Activated gamma-delta T cell (primary cell): ENCODE data around the gene RBM43.
"Not testable (repeated sequence)": the region's sequence is repeated elsewhere in the genome, so short reads cannot be mapped to it uniquely, and the experiment has no call there.

Experiments
- DNase-seq: peaks from one replicate; lab custom pipeline; 2025; lab: John Stamatoyannopoulos, UW

Gene RBM43

DNA sequence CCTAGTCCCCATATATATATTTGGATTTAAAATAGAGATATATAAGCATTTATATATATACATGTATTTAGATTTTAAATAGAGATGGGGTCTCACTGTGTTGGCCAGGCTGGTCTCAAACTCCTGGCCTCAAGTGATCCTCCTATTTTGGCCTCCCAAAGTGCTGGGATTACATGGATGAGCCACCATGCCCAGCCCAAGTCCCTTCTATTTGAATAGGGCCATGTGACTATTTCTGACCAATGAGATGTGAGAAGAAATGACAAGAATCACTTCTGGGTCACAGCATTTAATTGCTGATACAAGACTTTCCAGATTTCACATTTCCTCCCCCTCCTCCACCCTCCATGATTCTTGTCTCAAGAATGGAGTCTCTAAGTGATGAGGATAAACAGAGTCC lies 6.4 kb upstream of the RBM43 start:
- no peak for DNase-seq

DNA sequence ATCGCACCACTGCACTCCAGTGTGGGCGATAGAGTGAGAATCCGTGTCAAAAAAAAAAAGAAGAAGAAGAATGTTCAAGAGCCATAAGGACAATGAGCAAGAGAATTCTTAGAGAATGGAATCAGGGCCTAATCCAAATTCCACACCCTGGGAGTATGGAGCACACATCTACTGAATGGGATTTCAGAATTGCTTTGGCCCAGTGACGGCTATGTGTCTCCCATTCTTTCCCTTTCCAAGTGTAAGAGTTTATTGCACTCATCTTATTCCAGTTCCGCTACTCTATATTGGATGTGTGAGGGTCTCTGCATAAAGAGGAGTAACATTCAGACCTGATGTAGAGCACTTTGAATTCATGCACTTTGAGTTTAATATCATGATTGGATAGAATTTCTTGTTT lies 5.9 kb upstream of the RBM43 start:
- DNase-seq, result no peak

DNA sequence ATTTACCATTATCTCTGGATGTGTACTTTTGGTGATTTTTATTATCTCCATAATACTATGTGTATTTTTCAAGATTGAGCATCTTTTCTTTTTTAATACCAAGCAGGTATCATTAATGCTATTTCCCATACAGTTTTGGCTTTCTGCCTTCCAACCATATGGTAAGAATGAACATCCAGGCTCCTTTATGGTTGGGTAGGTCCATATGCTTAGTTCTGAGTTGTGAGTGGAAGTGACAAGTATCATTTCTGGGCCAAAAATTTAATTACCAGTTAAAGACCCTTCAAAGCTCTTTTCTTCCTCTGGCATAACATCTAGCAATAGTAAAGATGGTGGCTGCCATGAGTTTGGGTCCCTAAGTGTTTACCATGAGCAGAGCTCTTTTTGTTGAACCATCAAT lies 4.3 kb upstream of the RBM43 start:
- DNase-seq, result no peak

DNA sequence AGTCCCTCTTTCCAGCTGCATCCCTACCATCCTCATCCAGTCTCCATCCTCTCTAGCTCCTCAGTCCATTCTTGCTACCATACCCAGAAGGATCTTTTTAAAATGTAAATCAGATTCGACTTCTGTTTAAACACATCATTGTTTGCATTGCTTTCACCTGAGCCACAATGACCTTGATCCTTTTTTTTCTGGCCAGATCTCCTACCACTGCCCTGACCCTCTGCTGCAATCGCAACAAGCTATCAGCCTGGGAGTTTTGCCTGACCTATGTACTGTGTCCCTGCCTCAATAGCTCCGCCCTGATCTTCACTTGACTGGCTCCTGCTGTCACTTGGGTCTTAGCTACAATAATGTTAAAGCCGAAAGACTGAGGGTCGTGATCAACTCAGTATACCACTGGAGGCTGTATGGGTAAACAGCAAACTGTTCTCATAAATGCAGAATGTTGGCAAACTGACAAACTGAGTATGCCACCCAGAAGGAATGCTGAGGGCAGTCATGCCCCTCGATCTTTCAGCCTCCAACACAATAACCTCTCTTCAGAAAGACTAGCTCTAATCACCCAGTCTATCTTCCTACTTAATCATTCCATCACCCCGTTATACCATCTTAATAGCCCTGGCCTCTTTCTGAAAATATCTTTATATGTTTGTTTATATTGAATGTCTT lies 2.6 kb upstream of the RBM43 start:
- DNase-seq, result no peak

DNA sequence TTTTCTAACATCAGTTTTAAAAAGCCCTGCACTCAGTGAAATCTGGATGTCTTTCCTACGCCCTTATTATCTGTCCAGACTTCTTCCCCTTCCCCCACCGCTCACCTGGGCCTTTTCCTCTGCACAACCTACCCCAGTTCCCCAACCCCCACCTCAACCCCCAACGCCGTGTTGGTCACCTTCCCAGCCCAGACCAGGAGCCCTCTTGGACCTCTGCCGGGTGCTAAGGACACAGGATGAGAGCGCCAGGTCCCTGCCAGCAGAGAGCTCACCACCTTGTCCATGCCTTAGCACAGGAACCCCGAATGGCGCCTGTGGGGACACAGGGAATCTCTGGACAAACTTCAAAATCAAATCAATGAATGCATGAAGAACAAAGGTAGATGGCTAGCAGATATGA lies 966 bp upstream of the RBM43 start:
- DNase-seq, result no peak

DNA sequence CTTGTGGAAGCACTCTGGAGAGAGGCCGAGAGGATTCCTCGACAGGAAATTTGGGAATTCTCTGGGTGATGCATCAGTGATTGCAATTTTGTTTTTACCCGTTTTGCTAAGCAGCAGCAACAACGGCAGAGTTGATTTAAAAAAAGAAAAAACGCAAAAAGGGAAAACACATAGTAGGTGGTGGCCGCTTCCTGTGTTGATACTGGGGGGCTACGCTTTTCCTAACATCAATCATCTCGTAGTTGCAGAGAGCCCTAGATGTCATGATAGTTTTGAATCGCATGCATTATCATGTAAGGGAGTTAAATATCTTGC lies 271 bp upstream of the RBM43 start:
- DNase-seq, result no peak

DNA sequence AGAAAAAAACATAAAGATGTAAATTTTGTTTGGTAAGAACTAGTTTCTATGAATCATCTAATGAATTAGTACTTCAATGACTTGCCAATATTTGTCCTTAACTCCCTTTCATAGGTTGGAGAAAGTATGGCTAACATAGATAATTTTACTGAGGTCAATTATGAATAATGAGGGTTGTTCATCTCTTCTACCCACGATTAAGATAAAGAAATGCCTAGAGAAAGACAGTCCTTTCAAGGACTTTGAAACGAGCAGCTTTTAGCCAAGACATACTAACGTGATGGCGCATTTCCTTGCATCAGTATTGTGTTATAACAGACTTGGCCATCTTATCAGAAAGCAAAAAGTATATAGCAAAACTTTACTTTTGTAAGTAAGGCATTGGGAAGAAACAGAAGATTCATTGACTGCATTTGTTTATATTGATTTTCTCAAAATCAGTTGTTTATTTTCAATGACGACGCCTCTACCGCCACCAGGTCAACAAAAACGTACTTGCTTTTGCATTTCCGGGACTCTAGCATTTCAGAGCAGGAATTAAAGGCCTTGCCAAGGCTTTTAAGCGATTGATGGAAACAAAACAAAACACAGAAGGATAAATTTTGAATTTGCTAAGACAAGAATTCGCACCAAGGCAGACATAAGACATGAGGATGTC lies 961 bp downstream of the RBM43 start:
- no peak for DNase-seq

DNA sequence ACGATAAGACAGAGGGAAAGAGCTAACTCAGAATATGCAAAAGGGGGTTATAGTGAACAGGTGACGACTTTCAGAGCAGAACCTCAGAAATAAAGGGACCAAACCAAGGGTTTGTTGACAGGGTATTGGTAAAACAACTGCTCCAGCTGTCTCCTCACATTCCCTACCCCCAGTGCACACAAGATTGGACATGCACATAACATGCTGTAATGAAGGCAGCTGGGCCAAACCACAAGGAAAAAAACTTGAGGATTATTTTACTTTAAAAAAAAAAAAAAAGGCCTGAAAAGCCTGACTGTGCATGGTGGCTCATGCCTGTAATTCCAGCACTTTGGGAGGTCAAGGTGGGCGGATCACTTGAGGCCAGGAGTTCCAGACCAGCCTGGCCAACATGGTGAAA lies 3.5 kb downstream of the RBM43 start:
- no peak for DNase-seq

DNA sequence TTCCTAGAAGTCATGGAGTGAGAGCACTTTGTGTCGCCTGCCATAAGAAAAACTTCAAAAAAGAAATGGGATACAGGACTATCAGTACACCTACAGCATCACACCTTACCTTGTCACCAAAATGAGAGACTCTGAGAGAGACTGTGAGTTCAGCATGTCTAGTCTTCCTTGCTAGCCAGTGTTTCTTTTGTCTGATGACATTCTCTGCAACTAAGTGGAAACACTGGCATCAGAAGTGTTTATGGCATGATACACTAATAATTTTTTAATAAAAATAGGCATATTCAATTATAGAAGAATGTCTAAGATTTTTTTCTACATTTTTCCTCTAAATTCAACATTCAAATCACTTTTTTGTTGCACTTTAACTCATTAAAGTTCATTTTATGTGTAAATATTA lies 9.0 kb downstream of the RBM43 start:
- DNase-seq, result no peak

DNA sequence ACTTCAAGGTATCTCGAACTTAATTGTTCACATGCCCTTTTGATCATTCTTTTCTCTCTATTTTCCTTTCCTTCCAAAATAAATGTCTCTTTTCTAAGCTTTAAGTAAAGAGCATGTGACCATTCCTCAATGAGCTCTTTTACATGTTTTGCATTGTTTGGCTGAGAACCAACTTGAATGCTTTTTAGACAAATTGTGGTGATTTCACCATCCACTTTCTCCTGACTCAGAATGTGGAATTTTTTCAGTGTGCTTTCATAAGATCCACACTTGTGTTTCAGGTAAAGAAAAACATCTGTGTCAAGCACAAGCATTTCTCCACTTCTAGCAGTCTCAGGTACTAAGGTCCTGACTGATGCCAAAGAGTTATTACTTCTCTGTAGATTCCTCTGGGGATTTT lies 10.7 kb downstream of the RBM43 start:
- no peak for DNase-seq

DNA sequence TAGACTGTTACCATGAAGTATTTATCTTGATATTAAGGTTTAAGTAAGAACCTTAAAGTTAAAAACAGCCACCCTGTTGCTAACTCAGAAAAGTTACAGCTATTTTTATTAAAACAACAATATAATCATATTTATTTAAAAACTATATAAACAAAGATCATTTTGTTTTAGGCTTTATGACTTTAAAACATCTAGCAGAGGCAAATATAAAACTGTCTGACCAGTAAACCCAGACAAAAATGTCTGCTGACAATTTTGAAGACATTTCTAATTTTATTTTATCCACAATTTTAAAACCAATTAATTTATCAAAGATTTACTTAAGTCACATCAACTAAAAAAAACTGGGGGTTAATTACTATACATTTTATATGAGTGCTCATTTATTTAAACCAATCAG lies 14.2 kb downstream of the RBM43 start:
- no peak for DNase-seq

DNA sequence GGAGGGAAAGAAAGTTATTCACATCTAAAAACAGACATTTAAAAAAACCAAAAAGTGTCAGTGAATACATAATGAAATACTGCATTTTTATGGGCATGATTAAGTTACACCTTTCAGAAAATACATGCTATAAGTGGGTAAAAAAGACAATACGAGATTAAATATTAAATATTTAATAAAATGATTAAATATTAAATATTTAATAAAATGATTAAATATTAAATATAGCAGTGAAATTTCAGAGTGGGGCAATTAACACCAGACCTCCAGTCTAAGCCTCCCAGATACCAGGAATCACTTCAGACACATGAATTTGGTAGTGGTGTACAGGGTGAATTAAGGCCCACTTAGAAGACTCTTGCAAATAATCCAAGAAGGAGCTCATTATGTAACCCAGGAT lies 15.5 kb downstream of the RBM43 start:
- DNase-seq, result no peak

DNA sequence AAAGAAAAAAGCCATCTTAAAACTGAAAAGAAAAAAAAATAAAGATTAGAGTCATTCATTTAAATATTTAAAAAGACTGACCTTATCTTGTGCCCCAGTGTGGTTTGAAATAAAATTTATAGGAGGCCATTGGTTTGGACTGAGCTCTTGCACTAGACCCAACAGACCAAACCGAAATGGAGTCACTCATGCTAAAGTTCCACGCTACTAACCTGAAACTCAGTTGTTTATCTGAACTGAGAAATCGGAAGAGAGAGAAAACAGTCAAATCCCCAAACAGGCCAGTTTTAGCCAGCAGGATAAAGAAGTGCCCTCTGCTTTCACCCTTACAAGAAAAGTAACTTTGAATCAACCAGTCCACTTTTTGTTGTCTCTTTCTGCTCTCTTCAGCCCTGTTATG lies 18.2 kb downstream of the RBM43 start:
- no peak for DNase-seq

DNA sequence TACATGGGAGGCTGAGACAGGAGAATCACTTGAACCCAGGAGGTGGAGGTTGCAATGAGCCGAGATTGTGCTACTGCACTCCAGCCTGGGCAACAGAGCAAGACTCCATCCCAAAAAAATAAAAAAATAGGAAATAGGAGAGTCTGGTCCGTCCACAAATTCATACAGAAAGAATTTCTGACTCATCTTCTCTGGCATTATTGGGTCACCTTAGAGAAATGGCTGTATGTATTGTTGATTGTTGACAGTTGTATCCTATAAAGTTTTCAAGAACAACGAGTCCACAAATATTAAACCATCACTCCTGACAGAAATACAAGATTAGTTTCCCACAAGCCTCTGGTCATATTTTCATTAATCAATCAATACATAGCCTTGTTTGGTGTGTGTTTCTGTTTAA lies 20.4 kb downstream of the RBM43 start:
- no peak for DNase-seq

DNA sequence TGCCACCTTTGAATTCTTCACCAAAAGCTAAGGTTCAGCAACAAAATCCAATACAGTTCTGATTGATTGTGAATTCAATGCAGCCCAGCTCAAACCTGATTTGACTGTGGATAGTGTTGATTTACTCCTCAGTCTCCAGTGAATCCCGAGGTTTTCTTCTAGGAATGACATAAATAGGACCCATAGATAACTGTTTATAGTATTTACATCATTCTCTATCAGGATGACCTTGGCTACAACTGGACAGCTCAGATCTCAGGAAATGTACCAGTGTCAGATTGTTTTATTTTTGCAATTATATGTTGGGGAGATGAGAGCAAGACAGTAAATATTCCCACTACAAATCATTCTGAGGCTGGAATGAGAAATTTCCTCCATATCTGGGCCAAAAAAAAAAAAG lies 21.2 kb downstream of the RBM43 start:
- DNase-seq, result no peak

DNA sequence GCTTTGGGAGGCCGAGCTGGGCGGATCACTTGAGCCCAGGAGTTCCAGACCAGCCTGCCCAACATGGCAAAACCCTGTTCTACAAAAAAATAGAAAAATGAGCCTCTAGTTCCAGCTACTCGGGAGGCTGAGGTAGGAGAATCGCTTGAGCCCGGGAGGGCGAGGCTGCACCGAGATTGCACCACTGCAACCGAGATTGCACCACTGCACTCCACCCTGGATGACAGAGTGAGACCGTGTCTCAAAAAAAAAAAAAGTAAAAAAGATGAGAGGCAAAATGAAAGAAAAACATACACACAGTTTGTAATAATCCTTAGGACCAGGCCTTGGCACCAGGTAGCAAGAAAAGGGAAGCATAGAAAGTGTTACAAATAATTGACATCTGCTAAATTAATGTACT lies 22.0 kb downstream of the RBM43 start:
- no peak for DNase-seq

DNA sequence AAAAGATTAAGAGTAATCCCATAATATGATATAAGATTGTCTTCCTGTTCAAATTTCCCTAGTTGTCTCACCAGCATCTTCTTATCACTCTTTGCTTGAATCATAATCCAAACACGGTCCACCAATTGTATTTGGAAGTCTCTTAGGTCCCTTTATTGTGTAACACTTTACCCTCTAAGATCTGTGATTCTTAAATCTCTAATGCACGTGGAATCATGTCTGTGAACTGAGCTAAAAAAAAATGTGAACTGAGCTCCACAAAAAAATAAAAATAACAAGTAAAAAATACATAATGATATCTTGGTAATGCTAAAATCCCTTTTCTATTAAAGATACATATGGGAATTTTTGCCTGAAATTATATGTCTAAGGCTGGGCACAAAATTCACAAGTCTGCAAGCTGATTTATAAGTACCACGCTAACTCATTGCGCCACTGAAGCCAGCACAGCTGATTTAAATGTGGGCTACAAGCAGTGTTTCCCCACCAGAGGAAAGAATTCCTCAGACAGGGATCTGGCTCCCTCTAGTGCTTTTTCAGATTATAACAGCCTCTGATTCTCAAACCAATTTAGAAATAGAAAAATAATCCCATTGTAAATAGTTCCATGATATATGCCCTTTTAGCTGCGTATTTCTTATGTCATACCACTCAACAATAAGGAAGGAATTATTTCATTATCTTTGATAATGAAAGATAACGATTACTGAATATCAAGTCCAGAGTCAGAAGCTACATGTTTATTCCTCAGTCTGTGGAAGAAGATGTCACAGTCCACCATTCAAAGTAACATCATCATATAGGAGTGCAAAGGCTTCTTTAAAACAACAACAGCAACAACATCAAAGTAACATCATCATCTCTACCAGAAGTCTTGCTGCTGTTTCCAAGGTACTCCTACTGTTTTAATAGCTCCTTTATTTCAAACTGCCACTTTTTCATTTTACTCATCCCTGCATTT lies 22.9 kb downstream of the RBM43 start:
- no peak for DNase-seq

DNA sequence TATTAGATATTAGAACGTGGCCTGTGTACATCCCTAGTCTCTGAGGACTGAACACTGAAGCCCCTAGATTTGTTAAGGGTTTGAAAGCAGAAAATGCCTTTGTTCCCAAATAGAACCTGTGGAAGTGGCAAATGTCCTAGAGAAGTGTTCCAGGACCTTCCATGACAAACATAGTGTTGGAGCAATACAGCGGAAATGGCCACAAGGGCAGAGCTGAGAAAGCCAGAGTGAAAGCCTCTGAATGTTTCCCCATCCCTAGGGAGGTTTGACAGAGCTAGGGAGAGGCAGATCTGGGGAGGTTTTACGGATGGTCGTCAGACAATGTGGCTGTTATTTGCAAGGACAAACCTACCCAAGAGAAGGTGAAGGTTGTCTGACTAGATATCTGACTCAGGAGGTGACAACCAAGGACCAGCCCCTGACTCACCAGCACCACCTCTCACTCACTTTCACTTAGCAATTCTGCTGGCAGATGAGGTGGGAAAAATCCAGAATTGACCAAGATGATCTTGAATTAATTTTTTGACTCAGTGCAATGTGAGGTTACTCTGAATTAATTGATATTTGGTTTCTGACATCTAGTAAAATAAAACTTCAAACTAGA lies 24.1 kb downstream of the RBM43 start:
- no peak for DNase-seq

DNA sequence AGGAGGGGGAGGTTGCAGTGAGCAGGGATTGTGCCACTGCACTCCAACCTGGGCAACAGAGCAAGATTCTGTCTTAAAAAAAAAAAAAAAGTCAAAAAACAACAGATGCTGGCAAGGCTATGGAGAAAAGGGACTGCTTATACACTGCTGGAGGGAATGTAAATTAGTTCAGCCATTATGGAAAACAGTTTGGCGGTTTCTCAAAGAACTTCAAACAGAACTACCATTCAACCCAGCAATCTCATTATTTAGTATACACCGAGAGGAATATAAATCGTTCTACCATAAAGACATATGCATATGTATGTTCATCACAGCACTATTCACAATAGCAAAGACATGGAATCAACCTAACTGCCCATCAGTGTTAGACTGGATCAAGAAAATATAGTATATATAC lies 27.9 kb downstream of the RBM43 start:
- DNase-seq, result not testable (repeated sequence)

DNA sequence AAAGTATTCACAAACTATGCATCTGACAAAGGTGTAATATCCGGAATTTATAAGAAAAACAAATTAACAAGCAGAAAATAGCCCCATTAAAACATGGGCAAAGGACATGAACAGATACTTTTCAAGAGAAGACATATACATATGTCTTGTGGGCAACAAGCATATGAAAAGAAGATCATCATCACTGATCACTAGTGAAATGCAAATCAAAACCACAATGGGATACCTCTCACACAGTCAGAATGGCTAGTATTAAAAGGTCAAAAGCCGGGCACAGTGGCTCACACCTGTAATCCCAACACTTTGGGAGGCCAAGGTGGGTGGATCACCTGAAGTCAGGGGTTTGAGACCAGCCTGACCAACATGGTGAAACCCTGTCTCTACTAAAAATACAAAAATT lies 28.4 kb downstream of the RBM43 start:
- DNase-seq, result not testable (repeated sequence)

DNA sequence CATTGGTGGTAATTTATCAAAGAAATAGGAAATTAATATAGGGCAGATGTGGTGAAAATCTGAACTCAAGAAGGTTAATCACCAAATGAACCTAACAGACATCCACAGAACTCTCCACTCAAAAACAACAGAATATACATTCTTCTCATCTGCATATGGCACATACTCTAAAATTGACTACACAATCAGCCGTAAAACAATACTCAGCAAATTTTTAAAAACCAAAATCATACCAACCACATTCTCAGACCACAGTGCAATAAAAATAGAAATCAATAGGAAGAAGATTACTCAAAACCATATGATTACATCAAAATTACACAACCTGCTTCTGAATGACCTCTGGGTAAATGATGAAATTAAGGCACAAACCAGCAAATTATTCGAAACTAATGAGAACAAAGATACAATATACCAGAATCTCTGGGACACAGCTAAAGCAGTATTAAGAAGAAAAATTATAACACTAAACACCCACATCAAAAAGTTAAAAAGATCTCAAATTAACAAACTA lies 31.0 kb downstream of the RBM43 start:
- DNase-seq, result no peak

DNA sequence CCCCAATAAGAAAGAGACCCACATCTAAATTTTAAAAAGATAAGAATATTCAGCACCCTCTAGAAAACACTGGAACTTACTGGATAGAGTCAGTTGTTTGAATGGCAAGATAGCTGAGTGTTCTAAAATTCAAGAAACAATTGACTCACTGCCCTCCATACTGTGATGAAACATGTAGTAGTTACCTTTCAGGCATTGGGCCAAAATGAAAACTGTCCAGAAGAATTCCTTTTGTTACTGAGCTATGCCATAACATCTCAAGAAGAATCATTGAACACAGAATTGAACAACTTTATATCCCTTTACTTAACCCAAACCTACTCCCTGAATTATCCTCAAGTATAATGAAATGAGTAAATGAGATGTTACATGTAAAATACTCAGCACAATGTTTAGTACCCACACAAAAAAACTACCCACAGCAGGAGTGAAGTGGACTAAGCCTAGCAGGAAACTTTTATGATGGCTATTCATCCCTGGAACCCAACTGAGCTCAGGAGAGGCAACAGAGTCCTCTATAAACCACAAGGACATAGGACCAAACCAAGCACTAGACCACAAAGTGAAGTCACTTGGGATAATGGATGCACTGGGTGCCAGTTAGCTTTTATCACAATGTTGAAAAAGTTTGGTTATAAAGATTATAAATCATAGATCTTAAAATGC lies 32.7 kb downstream of the RBM43 start:
- DNase-seq, result no peak
